H9 (cell line): Measurements from ENCODE around the gene TRAF3. TPM values are rescaled to one million over a fixed set of nuclear protein-coding genes. Genes with fewer than 3 reads are reported as not detected.
A peak's percentile ranks its signal among the peaks of the same experiment; 100 is the strongest.

ENCODE experiments used
- DNase-seq: peaks from one replicate; pipeline ENCODE4 v3.0.0-alpha.2; 2017
- H2AFZ ChIP-seq: one replicate; pipeline ENCODE4 v1.6.1; 2013; ENCODE audit warnings: mild to moderate bottlenecking, low read length, control low read depth, moderate library complexity
- H2AK5ac ChIP-seq: 2 replicates; pipeline ENCODE4 v1.6.1; 2013; ENCODE audit warnings: low read length, control low read depth, mixed read lengths; ENCODE audit not compliant: insufficient read length
- H2BK120ac ChIP-seq: one replicate; pipeline ENCODE4 v1.6.1; 2013; ENCODE audit warnings: low read depth, mild to moderate bottlenecking, low read length, control low read depth, inconsistent platforms; ENCODE audit not compliant: poor library complexity, severe bottlenecking
- H2BK12ac ChIP-seq: 2 replicates; pipeline ENCODE4 v1.6.1; 2013; ENCODE audit warnings: low read length, control low read depth, mixed read lengths, low read depth; ENCODE audit not compliant: insufficient read length
- H2BK15ac ChIP-seq: 2 replicates; pipeline ENCODE4 v1.6.1; 2013; ENCODE audit warnings: low read depth, low read length, control low read depth
- H2BK20ac ChIP-seq: one replicate; pipeline ENCODE4 v1.6.1; 2013; ENCODE audit warnings: low read depth, mild to moderate bottlenecking, low read length, control low read depth, inconsistent platforms; ENCODE audit not compliant: poor library complexity, severe bottlenecking
- H2BK5ac ChIP-seq: 2 replicates; pipeline ENCODE4 v1.6.1; 2013; ENCODE audit warnings: low read length, control low read depth, mixed read lengths; ENCODE audit not compliant: insufficient read length
- H3K14ac ChIP-seq: 2 replicates; pipeline ENCODE4 v1.6.1; 2013; ENCODE audit warnings: low read length, control low read depth; ENCODE audit not compliant: insufficient read depth
- H3K18ac ChIP-seq: 2 replicates; pipeline ENCODE4 v1.6.1; 2013; ENCODE audit warnings: low read depth, mild to moderate bottlenecking, mixed read lengths, low read length, control low read depth; ENCODE audit not compliant: insufficient read length
- H3K23ac ChIP-seq: 2 replicates; pipeline ENCODE4 v1.6.1; 2013; ENCODE audit warnings: low read length, control low read depth, mixed read lengths, low read depth; ENCODE audit not compliant: insufficient read length
- H3K23me2 ChIP-seq: 2 replicates; pipeline ENCODE4 v1.6.1; 2013; ENCODE audit warnings: low read depth, mild to moderate bottlenecking, mixed read lengths, low read length, control low read depth; ENCODE audit not compliant: insufficient read length, poor library complexity, severe bottlenecking
- H3K27ac ChIP-seq: 2 replicates; pipeline ENCODE4 v1.5.1; 2013; ENCODE audit warnings: low read length, control low read depth, mixed read lengths, low read depth; ENCODE audit not compliant: insufficient read length
- H3K27me3 ChIP-seq: 2 replicates; pipeline ENCODE4 v1.6.1; 2013; ENCODE audit warnings: low read length, control low read depth, inconsistent platforms; ENCODE audit not compliant: insufficient read depth
- H3K4ac ChIP-seq: 2 replicates; pipeline ENCODE4 v1.6.1; 2013; ENCODE audit warnings: low read depth, mild to moderate bottlenecking, control low read depth, inconsistent platforms, low read length, moderate library complexity
- H3K4me1 ChIP-seq: 2 replicates; pipeline ENCODE4 v1.6.1; 2013; ENCODE audit warnings: low read length, control low read depth, inconsistent platforms; ENCODE audit not compliant: insufficient read depth
- H3K4me2 ChIP-seq: 2 replicates; pipeline ENCODE4 v1.6.1; 2013; ENCODE audit warnings: low read length, control low read depth, mixed read lengths; ENCODE audit not compliant: insufficient read length, insufficient read depth
- H3K56ac ChIP-seq: 2 replicates; pipeline ENCODE4 v1.6.1; 2013; ENCODE audit warnings: low read depth, mild to moderate bottlenecking, mixed read lengths, low read length, control low read depth; ENCODE audit not compliant: insufficient read length
- H3K79me1 ChIP-seq: 2 replicates; pipeline ENCODE4 v1.6.1; 2013; ENCODE audit warnings: low read depth, mild to moderate bottlenecking, moderate library complexity, low read length, control low read depth, inconsistent platforms; ENCODE audit not compliant: insufficient read depth, poor library complexity, severe bottlenecking
- H3K79me2 ChIP-seq: 2 replicates; pipeline ENCODE4 v1.6.1; 2013; ENCODE audit warnings: low read length, control low read depth, inconsistent platforms; ENCODE audit not compliant: insufficient read depth
- H3K9ac ChIP-seq: 2 replicates; pipeline ENCODE4 v1.6.1; 2013; ENCODE audit warnings: low read length, control low read depth, mixed read lengths; ENCODE audit not compliant: insufficient read length; ENCODE audit errors: extremely low read depth
- H3K9me3 ChIP-seq: one replicate; pipeline ENCODE4 v1.6.1; 2013; ENCODE audit warnings: low read depth, low read length, inconsistent platforms; ENCODE audit not compliant: control insufficient read depth
- H3T11ph ChIP-seq: one replicate; pipeline ENCODE4 v1.6.1; 2013; ENCODE audit warnings: mild to moderate bottlenecking, low read length, control low read depth, inconsistent platforms
- H4K20me1 ChIP-seq: one replicate; pipeline ENCODE4 v1.6.1; 2013; ENCODE audit not compliant: control insufficient read depth, insufficient read length, insufficient read depth
- H4K5ac ChIP-seq: 2 replicates; pipeline ENCODE4 v1.6.1; 2013; ENCODE audit warnings: low read depth, mild to moderate bottlenecking, mixed read lengths, low read length, control low read depth; ENCODE audit not compliant: insufficient read length
- H4K8ac ChIP-seq: replicated peaks from 2 replicates; pipeline ENCODE4 v1.6.1; 2013; ENCODE audit warnings: low read length, control low read depth, mixed read lengths, low read depth; ENCODE audit not compliant: insufficient read length
- H4K91ac ChIP-seq: 2 replicates; pipeline ENCODE4 v1.6.1; 2013; ENCODE audit warnings: low read depth, mild to moderate bottlenecking, moderate library complexity, mixed read lengths, low read length, control low read depth; ENCODE audit not compliant: insufficient read length
- H3K27ac Mint-ChIP-seq, 3 experiments: 2 replicates in 2 of 3; 3 replicates in 1 of 3; pipeline ENCODE4 v1.8.0; 2020 to 2021; ENCODE audit warnings: mixed read lengths in 3 of 3, mild to moderate bottlenecking in 1 of 3, moderate library complexity in 1 of 3
- H3K27me3 Mint-ChIP-seq: 2 replicates; pipeline ENCODE4 v1.8.0; 2021; ENCODE audit warnings: low read depth, mild to moderate bottlenecking, moderate library complexity, mixed read lengths
- H3K36me3 Mint-ChIP-seq, 3 experiments: 2 replicates in 2 of 3; 3 replicates in 1 of 3; pipeline ENCODE4 v1.8.0; 2020 to 2021; ENCODE audit warnings: low read depth in 3 of 3, mixed read lengths in 3 of 3; ENCODE audit not compliant: insufficient read depth in 1 of 3
- H3K4me1 Mint-ChIP-seq, 2 experiments: 2 replicates each; pipeline ENCODE4 v1.8.0; 2020; ENCODE audit warnings: mixed read lengths in 2 of 2
- H3K4me3 Mint-ChIP-seq, 2 experiments: 2 replicates in 1 of 2; 3 replicates in 1 of 2; pipeline ENCODE4 v1.8.0; 2020 to 2021; ENCODE audit warnings: mild to moderate bottlenecking in 2 of 2, mixed read lengths in 2 of 2, moderate library complexity in 1 of 2
- H3K9me3 Mint-ChIP-seq, 2 experiments: 2 replicates in 1 of 2; 3 replicates in 1 of 2; pipeline ENCODE4 v1.8.0; 2020; ENCODE audit warnings: mild to moderate bottlenecking in 2 of 2, mixed read lengths in 2 of 2, moderate library complexity in 1 of 2
- CTCF ChIP-seq: fragments of 200-600 bp; sonication (generic); conservative IDR thresholded peaks from 3 replicates; pipeline ENCODE4 v1.8.0; 2021; ENCODE audit warnings: antibody characterized with exemption, mild to moderate bottlenecking
- WGBS: extraction: QIAGEN DNeasy Blood & Tissue Kit; methylation state at CpG from one replicate; pipeline ENCODE4 v1.1.7; 2013; ENCODE audit warnings: missing lambda C conversion rate, low lambda C conversion rate, mixed read lengths; ENCODE audit not compliant: insufficient read length; ENCODE audit errors: extremely low coverage; 5-methylcytosine and 5-hydroxymethylcytosine counted together
- total RNA-seq: library from RNA; stranded (reverse); gene quantifications from 2 replicates; pipeline ENCODE4 v1.2.1, GENCODE V29; 2021

The TRAF3 gene
- total RNA-seq, 1 experiment from 2014 or later, result 9.6 TPM

GRCh38 chr14:102760496-102761193 is 16.6 kb upstream of the TRAF3 start:
- Mint-ChIP-seq H3K9me3 (no peaks in the 10 kb centered on the region), H3K4me3 (peak overlapping the region in 1 of 2 experiments; percentile 55; a peak in 2 of 5 replicates), H3K27me3 (peaks cover 4% of the 10 kb centered on the region), H3K36me3 (no peaks in the 10 kb centered on the region), H3K4me1 (peaks cover 26 to 30% of the 10 kb centered on the region in 2 experiments), H3K27ac (no peak overlapping the region; a peak in 1 of 7 replicates)
- no peak overlapping the region for H3K14ac ChIP-seq
- H2BK20ac ChIP-seq, result no peak overlapping the region
- H2AFZ ChIP-seq, result no peak overlapping the region
- H3T11ph ChIP-seq, result no peak overlapping the region
- no peak overlapping the region for H3K23ac ChIP-seq
- H3K56ac ChIP-seq, result no peak overlapping the region
- H3K79me2 ChIP-seq, result no peaks in the 10 kb centered on the region
- no peak overlapping the region for H2AK5ac ChIP-seq
- WGBS, result no CpG with 5 or more reads among the region's 21 CpGs
- H2BK12ac ChIP-seq, result no peak overlapping the region
- no peaks in the 10 kb centered on the region for H3K27me3 ChIP-seq
- no peak overlapping the region for H2BK120ac ChIP-seq
- no peaks in the 10 kb centered on the region for H3K79me1 ChIP-seq
- H4K5ac ChIP-seq, result no peak overlapping the region
- H3K4me2 ChIP-seq, result no peak overlapping the region
- no peaks in the 10 kb centered on the region for H4K20me1 ChIP-seq
- H3K9ac ChIP-seq, result no peak overlapping the region
- no peak overlapping the region for H4K8ac ChIP-seq
- H2BK15ac ChIP-seq, result no peak overlapping the region
- H3K4ac ChIP-seq, result no peak overlapping the region
- H3K23me2 ChIP-seq, result no peaks in the 10 kb centered on the region
- no peak for TF ChIP-seq CTCF
- no peaks in the 10 kb centered on the region for H3K9me3 ChIP-seq
- H3K18ac ChIP-seq, result no peak overlapping the region
- H3K27ac ChIP-seq, result no peak overlapping the region
- DNase-seq, result peak; percentile 67
- no peak overlapping the region for H2BK5ac ChIP-seq
- 0 out of 2 replicates have a peak, but pooled peaks cover 2% of the 10 kb centered on the region for H3K4me1 ChIP-seq
- no peak overlapping the region for H4K91ac ChIP-seq
